Left colon (tissue), 2 donors: Measurements from ENCODE around the gene PPP1R9B. TPM values are rescaled to one million over a fixed set of nuclear protein-coding genes. Genes with fewer than 3 reads are reported as not detected.

ENCODE experiments used
- ATAC-seq: fragments of 200-7000 bp; cut with Tn5 transposase; one replicate; pipeline ENCODE4 v1.9.1; 2020; ENCODE audit warnings: mild to moderate bottlenecking, moderate library complexity
- DNase-seq, 2 donors: peaks; one replicate each; pipeline ENCODE4 v3.0.0-alpha.2; 2020
- intact Hi-C, 2 donors: fragments of 100-400 bp; cut with DNase I in 1 of 2; cut with micrococcal nuclease in 1 of 2; formaldehyde crosslinking; loops; one replicate each; pipeline versions ENCODE4 v1.11.2 to v1.14.0; 2022; cut with DNase I, micrococcal nuclease
- total RNA-seq, 2 donors: library from RNA; stranded (reverse); fragmentation: NEBNext Ultra II Directional; extraction: Animal tissue kit (Norgen Biotek cat#: 25700); gene quantifications; one replicate each; pipeline ENCODE4 v1.2.1, GENCODE V29; 2021
- donor health status: DM: no; HTN: no; CAD: no.
- donor health status: DM: yes; HTN: yes; CAD: no.

Gene PPP1R9B
- total RNA-seq, 2 donors from 2014 or later: 30.6 to 34.3 TPM

DNA sequence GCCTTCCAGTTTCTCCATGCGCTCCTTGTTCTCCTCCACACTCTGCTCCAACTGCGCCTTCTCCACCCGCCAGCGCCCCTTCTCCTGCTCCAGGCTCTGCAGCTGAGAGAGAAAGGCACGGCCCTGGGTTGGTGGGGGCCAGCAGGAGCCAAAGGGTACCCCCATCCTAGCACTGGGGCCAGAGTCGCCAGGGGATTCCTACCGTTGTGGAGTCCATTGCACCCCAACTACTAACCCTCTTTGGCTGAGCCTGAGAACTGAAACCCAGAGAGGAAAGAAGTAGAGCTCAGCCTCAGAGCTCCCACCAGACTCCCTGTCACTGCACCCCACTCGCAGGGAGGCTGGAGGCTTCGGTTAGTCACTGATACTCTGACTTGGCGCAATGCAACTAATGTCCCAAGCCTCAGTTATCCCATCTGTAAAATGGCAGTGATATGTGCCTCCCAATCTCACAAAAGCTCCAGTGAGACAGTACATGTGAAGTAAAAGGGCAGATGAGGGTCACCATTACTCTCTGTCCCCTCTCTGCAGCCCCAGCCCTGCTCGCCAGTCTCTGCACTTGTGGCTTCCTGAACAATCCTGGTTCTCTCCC lies 14.3 kb downstream of the PPP1R9B start:
- intact Hi-C loops: no loop called here
- no peak for ATAC-seq
- DNase-seq: no peak

- no peak for ATAC-seq
- no peak for DNase-seq
- intact Hi-C loops: no loop called here
These were observed 15.0 kb downstream of the PPP1R9B start for GRCh38 chr17:50135316-50136095.

- intact Hi-C loops: no loop called here
- DNase-seq (peak in 1 of 2 donors; percentile 19), ATAC-seq (no peak)
These were observed 16.0 kb downstream of the PPP1R9B start for GRCh38 chr17:50134206-50135110.

GRCh38 chr17:50133769-50134099 lies 16.7 kb downstream of the PPP1R9B start:
- no peak for ATAC-seq
- DNase-seq: peak in 1 of 2 donors; percentile 20
- intact Hi-C loops: no loop called here

DNA sequence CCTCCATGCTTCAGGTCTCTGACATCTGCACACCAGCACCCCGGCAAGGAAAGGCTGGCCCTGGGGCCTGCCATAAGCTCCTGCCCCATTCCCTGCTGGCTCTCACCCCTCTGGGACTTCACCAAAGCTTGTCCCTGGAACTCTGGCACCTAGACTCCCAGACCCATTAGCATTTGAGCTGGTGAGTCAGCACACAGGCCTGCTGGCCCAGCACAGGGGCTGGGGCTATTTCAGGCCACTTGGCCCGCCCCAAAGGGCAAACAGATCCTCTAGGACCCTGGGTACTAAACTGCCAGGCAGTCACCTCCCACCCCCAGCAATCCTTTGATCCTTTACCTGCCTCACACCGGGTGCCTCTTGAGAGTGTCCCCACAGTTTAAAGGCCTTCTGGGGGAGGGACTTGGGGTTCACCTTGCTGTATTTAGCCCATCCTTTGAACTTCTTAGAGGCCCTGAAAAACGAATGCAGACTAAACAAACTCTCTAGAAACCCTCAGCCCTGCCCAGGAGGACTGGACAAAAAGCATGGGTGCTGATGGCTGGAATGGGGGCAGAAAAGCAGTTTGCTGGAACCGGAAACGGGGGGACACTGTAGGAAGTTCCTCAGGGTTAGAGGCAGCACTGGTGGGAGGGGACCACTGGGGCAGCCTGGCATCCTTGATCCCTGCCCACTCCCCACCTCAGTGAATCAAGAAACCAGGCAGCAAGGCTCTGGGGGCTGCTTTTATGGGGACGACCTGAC lies 17.3 kb downstream of the PPP1R9B start:
- intact Hi-C loops: no loop called here
- ATAC-seq (peak; percentile 6), DNase-seq (peak in 1 of 2 donors; percentile 26)

DNA sequence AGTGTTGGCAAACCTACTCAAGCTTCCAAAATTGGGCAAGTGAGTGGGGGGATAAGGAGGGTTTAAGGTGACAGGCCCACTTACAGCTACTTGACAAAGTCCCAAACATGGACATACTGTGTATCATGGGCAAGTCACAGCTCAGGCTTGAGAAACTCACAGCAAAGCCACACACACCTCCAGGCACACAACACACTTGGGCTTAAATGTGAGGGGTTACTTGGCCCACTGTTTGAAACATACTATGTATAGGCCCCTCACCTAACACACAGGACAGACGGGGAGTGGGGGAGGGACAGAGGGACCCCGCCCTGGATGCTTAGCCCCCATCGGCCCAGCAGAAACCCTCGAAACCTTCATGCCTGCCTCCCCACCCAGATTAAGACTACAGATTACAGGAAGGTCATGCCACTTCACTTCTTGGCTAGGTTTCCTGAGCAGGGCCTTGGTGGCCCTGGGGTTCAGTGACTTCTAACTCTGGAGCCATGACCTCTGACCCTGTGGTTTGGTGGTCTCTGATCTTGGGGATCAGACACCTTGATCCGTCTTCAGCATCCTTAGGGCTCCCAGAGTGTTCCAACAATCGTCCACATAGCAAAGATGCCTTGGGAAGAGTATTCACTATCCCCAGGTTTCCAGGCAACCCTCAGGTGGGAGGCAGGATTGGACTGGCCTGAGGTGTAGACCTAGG lies 18.2 kb downstream of the PPP1R9B start:
- DNase-seq (no peak), ATAC-seq (no peak)
- intact Hi-C loops: no loop called here

- ATAC-seq (no peak), DNase-seq (no peak)
- intact Hi-C loops: no loop called here
These were observed 19.7 kb downstream of the PPP1R9B start for GRCh38 chr17:50130559-50131305.

DNA sequence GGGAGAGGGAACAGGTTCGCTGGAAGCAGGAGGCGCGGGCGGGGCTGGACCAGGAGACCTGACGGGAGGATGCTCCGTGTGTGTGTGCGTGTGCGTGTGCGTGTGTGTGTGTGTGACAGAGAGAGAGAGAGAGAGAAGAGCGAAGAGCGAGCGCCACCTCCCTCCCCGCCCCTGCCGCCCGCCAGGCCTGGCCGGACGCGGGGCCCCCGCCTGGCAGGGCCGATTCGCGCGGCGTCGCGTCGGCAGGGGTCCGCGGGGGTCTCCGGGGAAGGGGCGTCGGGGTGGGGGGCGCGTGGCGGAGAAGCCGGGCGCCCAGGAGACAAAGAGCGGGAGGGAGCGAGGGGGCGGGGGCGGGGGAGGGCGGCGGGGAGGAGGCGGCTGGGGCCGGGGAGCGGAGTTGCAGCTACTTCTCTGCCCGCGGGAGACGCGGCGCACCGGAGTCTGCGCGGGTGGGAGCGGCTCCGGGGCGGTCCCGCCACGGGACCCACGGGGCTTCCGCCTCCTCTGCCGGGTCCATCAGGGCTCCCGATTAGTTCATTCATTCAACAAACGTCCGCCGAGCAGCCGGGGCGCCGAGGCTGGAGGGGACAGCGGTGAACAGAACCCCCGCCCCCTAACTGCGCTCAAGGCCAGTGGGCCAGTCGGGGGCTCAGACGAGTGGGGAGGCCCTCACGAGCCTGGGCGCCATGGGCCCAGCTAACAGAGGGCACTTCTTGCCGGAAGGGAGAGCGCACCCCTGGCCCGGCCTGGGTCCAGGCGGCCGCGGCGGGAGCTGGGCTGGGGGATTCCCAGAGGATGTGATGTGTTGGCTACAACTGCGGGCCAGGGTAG lies 20.5 kb downstream of the PPP1R9B start, which contains the start of gene SAMD14:
Gene SAMD14, minus strand, starts transcription at position 433 of the 831 bp plus-strand sequence. CDS start 5,201 bp downstream, outside the sequence.
- intact Hi-C loops: no loop called here
- peak in 1 of 2 donors; percentile 42 for DNase-seq
- ATAC-seq: peak; percentile 39

DNA sequence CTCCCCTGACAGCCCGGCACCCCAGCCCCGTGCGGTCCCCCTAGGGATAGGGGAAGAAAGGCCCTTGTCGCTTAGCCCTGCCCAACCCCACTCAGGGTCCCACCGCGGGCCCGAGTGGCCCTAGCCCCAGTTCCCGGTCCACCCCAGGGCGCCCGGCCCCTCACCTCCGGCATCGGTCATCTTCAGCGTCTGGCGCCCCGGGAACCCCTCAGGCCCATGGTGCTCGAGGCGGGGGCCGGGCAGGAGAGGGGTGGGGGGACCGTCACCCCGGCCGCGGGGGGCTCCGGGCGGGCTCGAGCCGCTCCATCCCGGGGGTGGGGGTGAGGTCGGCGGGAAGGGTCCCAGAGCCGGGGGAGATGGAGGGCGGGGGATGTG lies 21.1 kb downstream of the PPP1R9B start:
- intact Hi-C loops: no loop called here
- ATAC-seq: no peak

DNA sequence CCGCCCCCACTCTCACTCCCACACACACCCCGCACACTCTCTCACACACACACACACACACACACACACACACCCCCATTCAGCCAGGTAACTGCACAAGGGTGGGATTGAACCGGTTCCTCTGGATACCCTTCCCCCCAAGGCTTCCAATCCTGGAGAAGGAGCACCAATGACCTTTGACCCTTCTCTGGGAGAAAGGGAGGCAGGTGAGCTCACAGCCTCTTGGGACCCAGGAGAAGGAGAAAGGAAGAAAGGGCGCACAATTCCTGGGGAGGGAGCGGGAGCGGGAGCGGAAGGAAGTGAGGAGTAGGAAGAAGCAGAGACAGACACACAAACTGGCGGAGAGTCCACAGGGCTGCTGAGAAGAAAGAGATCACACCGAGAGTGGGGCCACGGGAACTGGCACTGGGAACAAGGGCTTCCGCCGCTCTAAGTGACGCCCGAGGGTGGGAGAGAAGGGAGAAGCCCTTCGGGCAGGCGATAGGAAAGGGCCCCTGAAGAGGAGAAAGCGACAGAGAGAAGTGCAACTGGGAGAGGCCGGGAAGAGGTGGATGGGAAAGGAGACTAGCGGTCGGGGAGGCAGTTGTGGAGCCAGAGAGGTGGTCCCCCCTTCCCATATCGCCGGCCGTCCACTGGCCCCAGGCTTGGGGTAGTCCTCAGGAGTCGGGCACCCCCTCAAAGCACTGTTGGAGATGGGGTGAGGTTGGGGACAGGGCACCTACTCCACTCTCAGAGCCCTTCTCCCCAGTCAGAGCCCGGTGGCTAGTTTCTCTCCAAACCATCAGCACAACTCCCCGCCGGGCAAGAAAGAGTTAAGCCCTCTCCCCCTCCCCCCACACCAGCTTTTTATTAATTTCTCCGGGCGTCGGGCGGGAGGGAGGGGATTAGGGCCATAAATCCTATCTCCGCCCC lies 21.8 kb downstream of the PPP1R9B start:
- intact Hi-C loops: no loop called here
- ATAC-seq (peak; percentile 50), DNase-seq (no peak)

More for the DNA sequence above, 21.1 kb downstream of the PPP1R9B start:
- DNase-seq: no peak

- DNase-seq (no peak), ATAC-seq (no peak)
- intact Hi-C loops: no loop called here
These were observed 22.6 kb downstream of the PPP1R9B start for GRCh38 chr17:50127697-50128361.

DNA sequence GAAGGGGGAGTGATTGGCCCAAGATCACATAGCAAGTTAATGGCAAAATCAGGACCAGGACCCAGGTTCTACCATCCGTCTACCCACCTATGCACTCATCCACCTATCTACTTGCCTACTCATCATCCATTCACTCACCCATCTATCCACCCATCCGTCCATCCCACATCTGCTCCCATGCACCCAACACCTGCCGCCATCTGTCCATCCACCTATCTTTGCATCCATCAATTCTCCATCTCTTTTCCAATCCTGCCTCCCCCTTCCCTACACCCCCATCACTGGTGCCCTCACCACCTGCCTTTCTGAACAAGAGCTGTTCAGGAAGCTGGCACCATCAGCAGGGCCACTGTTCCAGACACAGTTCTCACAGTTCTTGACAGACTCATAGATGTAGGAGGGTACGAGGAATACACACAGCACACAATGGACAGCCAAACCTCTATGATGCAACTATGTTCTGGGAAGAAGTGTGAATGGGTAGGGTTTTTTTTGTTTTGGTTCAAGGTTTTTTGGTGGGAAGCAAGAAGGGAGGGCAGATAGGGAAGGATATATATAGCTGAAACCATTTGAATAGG lies 25.0 kb downstream of the PPP1R9B start:
- intact Hi-C loops: no loop called here
- ATAC-seq (no peak), DNase-seq (no peak)

- ATAC-seq (peak; percentile 43), DNase-seq (no peak)
- intact Hi-C loops: no loop called here
These were observed 26.7 kb downstream of the PPP1R9B start for GRCh38 chr17:50123649-50124349.

DNA sequence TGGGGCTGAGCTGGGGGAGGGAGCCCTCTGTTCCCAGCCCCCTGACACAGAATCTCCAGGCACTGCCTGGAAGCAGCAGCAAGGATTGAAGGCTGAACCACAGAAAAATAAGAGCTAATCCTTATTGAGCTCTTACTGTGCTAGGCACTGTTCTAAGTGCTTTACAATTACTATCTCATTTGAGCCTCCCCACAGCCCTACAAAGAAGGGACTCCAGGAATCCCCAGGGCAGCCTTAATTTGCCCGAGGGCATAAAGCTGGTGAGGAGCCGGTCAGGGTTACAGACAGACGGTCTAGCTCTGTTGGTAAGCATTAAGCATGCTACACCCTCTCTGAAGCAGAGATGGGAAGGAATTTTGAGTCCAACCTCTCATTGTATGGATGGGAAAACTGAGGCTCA lies 27.5 kb downstream of the PPP1R9B start:
- DNase-seq (no peak), ATAC-seq (no peak)
- intact Hi-C loops: no loop called here
